NCI-H526 (cell line): Measurements from ENCODE around the gene SHISA7.
A peak's percentile ranks its signal among the peaks of the same experiment; 100 is the strongest.

Experiments used
- DNase-seq, 2 experiments: peaks; one replicate each; lab custom pipeline; 2025; lab: John Stamatoyannopoulos, UW

SHISA7 gene

DNA sequence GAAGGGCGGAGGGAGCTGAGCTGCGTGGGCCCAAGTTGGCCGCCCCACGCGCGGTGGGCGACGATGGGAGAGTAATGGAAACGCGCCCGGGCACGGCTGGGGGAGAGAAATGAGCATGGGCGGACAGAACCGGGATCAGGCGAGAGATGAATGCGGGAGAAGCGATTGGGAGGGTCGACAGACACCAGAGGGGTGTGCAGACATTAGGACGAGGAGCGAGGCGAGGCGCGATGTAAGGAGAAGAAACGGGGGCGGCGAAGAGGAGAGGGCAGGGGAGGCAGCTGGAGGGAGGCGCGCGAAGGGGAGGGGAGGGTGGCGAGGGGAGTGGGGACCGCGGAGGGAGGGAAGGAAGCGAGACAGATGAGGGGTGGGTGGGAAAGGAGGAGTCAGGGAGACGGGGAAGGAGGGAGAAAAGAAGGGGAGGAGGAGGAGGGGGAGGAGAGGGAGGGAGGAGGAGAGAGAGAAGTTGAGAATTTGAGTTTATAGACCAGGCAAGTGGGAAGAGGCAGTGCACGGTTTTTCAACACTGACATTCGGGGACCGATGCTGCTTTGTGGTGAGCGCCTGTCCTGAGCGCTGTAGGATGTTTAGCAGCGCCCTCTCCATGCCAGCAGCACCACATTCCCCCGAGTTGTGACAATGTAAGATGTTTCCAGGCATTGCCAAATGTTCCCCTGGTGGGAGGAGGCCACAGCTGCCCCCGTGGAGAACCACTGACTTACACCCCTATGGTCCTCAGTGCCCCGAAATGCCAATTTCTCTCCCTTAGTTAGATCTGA lies at the start of gene SHISA7:
Gene SHISA7, minus strand, starts transcription at position 256 of the 779 bp plus-strand sequence. CDS start 437 bp downstream, outside the sequence.
- DNase-seq, result peak; percentile 39 to 60

GRCh38 chr19:55492362-55492944 lies 49.4 kb upstream of the SHISA7 start:
- peak in 1 of 2 experiments; percentile 26 for DNase-seq

GRCh38 chr19:55491546-55492360 lies 48.7 kb upstream of the SHISA7 start:
- no peak for DNase-seq

GRCh38 chr19:55490478-55491432 lies 47.7 kb upstream of the SHISA7 start:
- DNase-seq, result no peak

GRCh38 chr19:55489711-55490477 lies 46.8 kb upstream of the SHISA7 start:
- no peak for DNase-seq

- no peak for DNase-seq
These were observed 46.0 kb upstream of the SHISA7 start for GRCh38 chr19:55488986-55489710.

GRCh38 chr19:55487924-55488687 lies 45.0 kb upstream of the SHISA7 start, which contains the start of gene SSC5D:
Gene SSC5D, plus strand, starts transcription at chr19:55488436. Its CDS starts 154 bp downstream, at chr19:55488590.
- DNase-seq, result no peak

DNA sequence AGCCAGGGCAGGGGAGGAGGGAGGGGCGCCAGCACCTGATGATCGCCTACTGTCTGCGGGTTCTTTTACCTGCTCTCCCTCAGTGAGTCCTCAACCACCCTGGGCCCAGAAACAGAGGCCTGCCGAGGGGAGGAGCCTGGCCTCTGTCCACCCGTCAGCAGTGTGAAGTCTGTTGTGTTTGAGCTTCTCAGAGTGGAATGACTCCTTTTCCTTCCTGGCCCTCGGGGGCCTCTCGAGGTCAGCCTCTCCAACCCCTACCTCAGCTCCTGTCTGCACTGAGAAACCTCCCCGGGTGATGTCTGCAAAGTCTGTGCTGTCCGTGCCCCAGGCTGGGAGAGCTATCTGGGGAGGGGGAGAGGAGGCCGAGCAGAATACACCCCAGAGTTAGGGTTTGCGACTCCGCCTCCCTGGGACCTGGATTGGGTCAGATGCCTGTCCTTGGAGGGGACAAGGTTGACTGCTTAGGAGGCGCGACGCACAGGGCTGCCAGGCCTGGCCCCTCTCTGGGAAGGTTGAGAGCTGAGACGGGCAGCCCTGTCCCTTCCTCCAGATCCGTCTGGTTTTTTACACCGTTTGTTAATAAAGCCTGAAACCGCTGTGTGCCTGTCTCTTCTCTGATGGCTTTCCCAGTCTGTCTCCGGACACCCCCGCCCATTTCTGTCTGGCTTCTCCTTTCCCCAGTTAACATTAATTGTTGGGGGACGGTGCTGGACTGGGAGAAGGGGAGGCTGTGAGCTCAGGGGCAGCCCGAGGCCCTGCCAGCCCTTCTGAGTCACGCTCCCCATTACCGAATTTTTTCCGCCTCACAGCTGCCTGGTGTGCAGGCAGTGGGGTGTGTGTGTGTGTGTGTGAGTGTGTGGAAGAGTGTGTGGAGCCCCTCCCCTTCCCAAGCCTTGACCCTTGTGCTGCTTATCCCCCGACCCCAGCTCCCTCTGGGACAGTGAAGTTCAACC lies 44.1 kb upstream of the SHISA7 start:
- DNase-seq, result no peak

GRCh38 chr19:55486043-55486970 lies 43.2 kb upstream of the SHISA7 start:
- no peak for DNase-seq

DNA sequence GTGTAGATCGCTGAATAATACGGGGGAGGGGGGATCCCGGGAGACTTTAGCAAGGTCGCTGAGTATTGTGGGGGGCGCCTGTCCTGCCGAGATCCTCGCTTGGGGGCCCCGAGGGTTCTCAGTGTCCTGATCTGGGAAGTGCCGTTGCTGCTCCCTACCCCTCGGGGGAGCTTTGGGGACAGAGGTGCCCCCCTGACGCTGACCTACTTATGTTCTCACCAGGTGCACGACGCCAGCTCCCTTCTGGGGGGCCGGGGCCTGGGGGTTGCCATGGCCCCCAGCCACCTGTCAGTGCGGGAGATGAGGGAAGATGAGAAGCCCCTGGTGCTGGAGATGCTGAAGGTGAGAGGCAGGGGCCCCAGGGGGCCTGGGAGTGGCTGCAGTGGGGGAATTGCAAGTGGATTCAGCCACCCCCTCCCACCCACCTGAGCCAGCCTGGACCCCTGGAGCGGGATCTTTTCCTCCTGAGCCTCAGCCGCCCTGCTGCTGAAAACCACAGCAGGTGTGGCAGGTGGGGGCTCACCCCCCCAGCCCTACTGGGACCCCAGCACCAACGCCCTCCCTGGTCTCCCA lies 42.4 kb upstream of the SHISA7 start:
- no peak for DNase-seq

- DNase-seq, result peak in 1 of 2 experiments; percentile 84
These were observed 41.7 kb upstream of the SHISA7 start, which contains the start of gene NAT14 for GRCh38 chr19:55484593-55485438. Gene NAT14, plus strand, starts transcription at chr19:55485188. Its CDS starts 521 bp downstream, at chr19:55485709.

DNA sequence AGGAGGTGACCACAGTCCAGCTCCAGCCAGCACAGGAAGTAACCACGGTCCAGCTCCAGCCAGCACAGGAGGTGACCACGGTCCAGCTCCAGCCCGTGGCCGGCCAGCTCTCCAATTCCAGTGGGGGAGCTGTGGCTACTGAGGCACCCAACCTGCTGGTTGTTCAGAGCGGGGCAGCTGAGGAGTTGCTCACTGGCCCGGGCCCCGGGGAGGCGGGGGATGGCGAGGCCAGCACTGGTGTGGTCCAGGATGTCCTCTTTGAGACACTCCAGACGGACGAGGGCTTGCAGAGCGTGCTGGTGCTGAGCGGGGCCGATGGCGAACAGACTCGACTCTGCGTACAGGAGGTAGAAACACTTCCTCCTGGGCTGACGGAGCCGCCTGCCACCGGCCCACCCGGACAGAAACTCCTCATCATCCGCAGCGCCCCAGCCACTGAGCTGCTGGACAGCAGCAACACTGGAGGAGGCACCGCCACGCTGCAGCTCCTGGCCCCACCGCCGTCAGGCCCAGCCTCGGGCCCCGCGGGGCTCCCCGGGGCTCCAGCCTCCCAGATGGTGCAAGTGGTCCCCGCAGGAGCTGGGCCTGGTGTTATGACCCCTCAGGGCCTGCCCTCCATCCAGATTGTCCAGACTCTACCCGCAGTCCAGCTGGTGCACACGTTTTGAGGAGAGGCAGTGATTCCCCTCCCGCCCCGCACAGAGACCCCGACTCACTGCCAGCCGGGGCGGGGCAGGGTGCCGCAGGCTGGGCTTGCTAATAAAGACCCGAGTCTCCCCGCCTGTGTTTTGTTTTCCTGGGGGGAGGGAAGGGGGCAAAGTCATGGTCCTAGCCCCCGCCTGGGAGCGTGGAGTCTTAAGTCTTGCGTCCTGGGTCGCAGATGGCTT lies 40.8 kb upstream of the SHISA7 start:
- DNase-seq, result no peak

- DNase-seq, result no peak
These were observed 40.0 kb upstream of the SHISA7 start for GRCh38 chr19:55482967-55483705.
